Type B pancreatic cell (in vitro differentiated cells): Measurements from ENCODE around the gene CSGALNACT2. TPM values are rescaled to one million over a fixed set of nuclear protein-coding genes. Genes with fewer than 3 reads are reported as not detected.

Experiments used
- DNase-seq: peaks from one replicate; pipeline ENCODE4 v3.0.0; 2021; ENCODE audit warnings: mixed read lengths; ENCODE audit not compliant: unreplicated experiment; ENCODE audit errors: extremely low spot score
- H3K27ac Mint-ChIP-seq: 2 replicates; pipeline ENCODE4 v1.8.0; 2021; ENCODE audit warnings: mild to moderate bottlenecking, mixed read lengths
- H3K27me3 Mint-ChIP-seq: 2 replicates; pipeline ENCODE4 v1.8.0; 2021; ENCODE audit warnings: mixed read lengths
- H3K36me3 Mint-ChIP-seq: 2 replicates; pipeline ENCODE4 v1.8.0; 2021; ENCODE audit warnings: mixed read lengths
- H3K4me1 Mint-ChIP-seq: one replicate; pipeline ENCODE4 v1.8.0; 2021; ENCODE audit warnings: mixed read lengths; ENCODE audit not compliant: unreplicated experiment
- H3K4me3 Mint-ChIP-seq: 2 replicates; pipeline ENCODE4 v1.8.0; 2021; ENCODE audit warnings: mild to moderate bottlenecking, mixed read lengths
- H3K9me3 Mint-ChIP-seq: 2 replicates; pipeline ENCODE4 v1.8.0; 2021; ENCODE audit warnings: mixed read lengths
- CTCF ChIP-seq: fragments of 200-600 bp; sonication (generic); conservative IDR thresholded peaks from 2 replicates; pipeline ENCODE4 v1.5.0; 2021; ENCODE audit warnings: antibody characterized with exemption, mild to moderate bottlenecking
- total RNA-seq: library from RNA; stranded (reverse); gene quantifications from 2 replicates; pipeline ENCODE4 v1.2.1, GENCODE V29; 2021; ENCODE audit warnings: low replicate concordance

CSGALNACT2 gene
- total RNA-seq, 1 donor from 2014 or later = 11.6 TPM

GRCh38 chr10:43114088-43114742 is 24.0 kb upstream of the CSGALNACT2 start:
- Mint-ChIP-seq H3K4me3 (no peak overlapping the region), H3K36me3 (no peaks in the 10 kb centered on the region), H3K27ac (no peak overlapping the region), H3K27me3 (no peaks in the 10 kb centered on the region), H3K9me3 (no peaks in the 10 kb centered on the region), H3K4me1 (no peaks in the 10 kb centered on the region)
- TF ChIP-seq CTCF = no peak
- no peak for DNase-seq

GRCh38 chr10:43114743-43115611 is 23.3 kb upstream of the CSGALNACT2 start:
- Mint-ChIP-seq H3K27ac (no peak overlapping the region), H3K4me1 (no peaks in the 10 kb centered on the region), H3K27me3 (no peaks in the 10 kb centered on the region), H3K9me3 (no peaks in the 10 kb centered on the region), H3K4me3 (no peak overlapping the region), H3K36me3 (no peaks in the 10 kb centered on the region)
- DNase-seq = no peak
- TF ChIP-seq CTCF = no peak

DNA sequence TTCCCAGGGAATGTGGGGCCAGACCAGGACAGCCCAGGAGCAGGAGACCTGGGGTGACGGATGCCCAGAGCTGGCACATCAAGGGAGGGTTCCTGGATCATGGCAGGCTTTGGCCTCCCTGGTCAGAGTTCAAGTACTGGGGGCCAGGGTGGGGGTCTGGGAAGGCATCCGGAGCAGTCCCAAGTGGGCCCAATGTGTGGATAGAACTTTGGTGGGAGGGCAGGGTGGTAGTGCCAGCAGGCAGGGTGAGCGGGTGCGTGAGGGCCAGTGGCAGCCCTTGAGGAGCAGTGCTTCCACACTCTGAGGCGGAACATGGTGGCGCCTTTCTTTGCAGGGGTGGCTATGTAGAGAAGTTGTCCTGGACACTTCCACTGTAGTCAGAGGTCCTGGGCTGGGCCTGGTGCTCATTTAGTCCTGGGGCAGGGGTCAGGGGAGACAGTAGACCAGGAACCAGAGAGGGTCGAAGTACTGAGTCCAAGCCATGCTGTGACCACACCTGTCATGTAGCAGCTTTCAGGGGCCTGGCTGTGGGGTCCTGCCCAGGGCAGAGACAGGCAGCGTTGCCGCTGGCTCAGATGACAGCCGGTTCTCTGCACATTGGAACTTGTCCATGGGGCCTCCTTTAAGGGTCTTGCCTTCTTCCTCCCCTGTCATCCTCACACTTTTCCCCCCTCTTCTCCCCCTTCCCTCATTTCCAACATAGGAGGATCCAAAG is 22.2 kb upstream of the CSGALNACT2 start:
- peaks cover 3% of the 10 kb centered on the region for H3K4me1 Mint-ChIP-seq
- no peak for TF ChIP-seq CTCF
- H3K9me3 Mint-ChIP-seq = no peaks in the 10 kb centered on the region
- DNase-seq = no peak
- H3K4me3 Mint-ChIP-seq = no peak overlapping the region
- H3K36me3 Mint-ChIP-seq = no peaks in the 10 kb centered on the region
- no peaks in the 10 kb centered on the region for H3K27me3 Mint-ChIP-seq
- H3K27ac Mint-ChIP-seq = no peak overlapping the region

DNA sequence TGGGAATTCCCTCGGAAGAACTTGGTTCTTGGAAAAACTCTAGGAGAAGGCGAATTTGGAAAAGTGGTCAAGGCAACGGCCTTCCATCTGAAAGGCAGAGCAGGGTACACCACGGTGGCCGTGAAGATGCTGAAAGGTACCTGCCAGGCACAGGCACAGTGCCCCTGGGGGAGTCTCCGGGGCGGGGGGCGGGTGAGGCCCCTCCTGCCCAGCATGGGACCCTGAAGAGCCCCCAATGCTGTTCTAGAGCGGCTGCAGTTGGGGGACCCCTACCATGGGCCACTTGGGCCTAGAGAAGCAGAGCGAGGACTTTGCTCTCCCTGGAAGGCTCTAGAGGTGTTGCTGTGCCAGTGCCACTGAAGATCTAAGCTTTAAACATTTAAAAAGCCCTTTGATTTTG is 21.6 kb upstream of the CSGALNACT2 start:
- H3K27me3 Mint-ChIP-seq = no peaks in the 10 kb centered on the region
- no peak for TF ChIP-seq CTCF
- H3K4me1 Mint-ChIP-seq = peaks cover 9% of the 10 kb centered on the region
- no peak overlapping the region for H3K27ac Mint-ChIP-seq
- DNase-seq = no peak
- H3K4me3 Mint-ChIP-seq = no peak overlapping the region
- no peaks in the 10 kb centered on the region for H3K36me3 Mint-ChIP-seq
- no peaks in the 10 kb centered on the region for H3K9me3 Mint-ChIP-seq

- H3K4me1 Mint-ChIP-seq = peaks cover 10% of the 10 kb centered on the region
- H3K4me3 Mint-ChIP-seq = no peak overlapping the region
- TF ChIP-seq CTCF = no peak
- no peaks in the 10 kb centered on the region for H3K27me3 Mint-ChIP-seq
- DNase-seq = no peak
- H3K9me3 Mint-ChIP-seq = no peaks in the 10 kb centered on the region
- H3K27ac Mint-ChIP-seq = no peak overlapping the region
- H3K36me3 Mint-ChIP-seq = no peaks in the 10 kb centered on the region
These were observed 21.0 kb upstream of the CSGALNACT2 start for GRCh38 chr10:43117031-43117776.
